Neural cell (in vitro differentiated cells): ENCODE results near the gene NCKAP5.

Source experiments
- CTCF ChIP-seq: fragments of 450-650 bp; IDR thresholded peaks from 2 replicates; pipeline ENCODE4 v1.5.1; 2014; ENCODE audit warnings: antibody characterized with exemption, mild to moderate bottlenecking, moderate library complexity; ENCODE audit not compliant: poor library complexity, severe bottlenecking
- EP300 ChIP-seq: fragments of 450-650 bp; conservative IDR thresholded peaks from 2 replicates; pipeline ENCODE4 v1.6.1; 2014; ENCODE audit warnings: antibody characterized with exemption, mild to moderate bottlenecking, moderate library complexity; ENCODE audit not compliant: poor library complexity, severe bottlenecking
- EZH2 ChIP-seq: fragments of 200-600, 300-800 bp; shearing (Covaris generic), sonication (generic); IDR thresholded peaks from 2 replicates; pipeline ENCODE4 v1.6.1; 2014; ENCODE audit warnings: antibody characterized with exemption, low read length, borderline replicate concordance, mild to moderate bottlenecking; ENCODE audit not compliant: insufficient read depth, poor library complexity, severe bottlenecking
- MXI1 ChIP-seq: fragments of 450-650 bp; conservative IDR thresholded peaks from 2 replicates; pipeline ENCODE4 v1.6.1; 2014; ENCODE audit warnings: antibody characterized with exemption, mild to moderate bottlenecking; ENCODE audit not compliant: poor library complexity, severe bottlenecking
- POLR2AphosphoS5 ChIP-seq: IDR thresholded peaks from 2 replicates; pipeline ENCODE4 v1.6.1; 2012
- REST ChIP-seq: IDR thresholded peaks from 2 replicates; pipeline ENCODE4 v1.6.1; 2012; ENCODE audit warnings: borderline replicate concordance
- SMC3 ChIP-seq: fragments of 450-650 bp; conservative IDR thresholded peaks from 2 replicates; pipeline ENCODE4 v1.6.1; 2014; ENCODE audit warnings: antibody characterized with exemption, mild to moderate bottlenecking, moderate library complexity; ENCODE audit not compliant: poor library complexity
- TAF1 ChIP-seq: IDR thresholded peaks from 2 replicates; pipeline ENCODE4 v1.6.1; 2012; ENCODE audit warnings: low read depth

DNA sequence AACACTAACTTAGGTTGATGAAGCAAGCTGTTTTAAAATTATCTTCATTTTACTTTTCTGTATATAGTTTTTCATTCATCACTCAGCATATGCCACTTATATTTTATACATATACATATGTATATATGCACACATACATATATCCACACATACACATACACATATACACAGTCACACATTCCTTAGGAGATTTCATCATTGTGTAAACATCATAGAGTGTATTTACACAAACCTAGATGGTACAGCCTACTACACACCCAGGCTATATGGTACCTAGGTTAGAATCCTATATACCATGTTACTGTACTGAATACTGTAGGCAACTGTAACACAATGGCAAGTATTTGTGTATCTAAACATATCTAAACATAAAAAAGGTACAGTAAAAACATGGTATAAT, 602.8 kb downstream of the NCKAP5 start:
- TF ChIP-seq REST (no peak), CTCF (no peak), SMC3 (no peak), POLR2AphosphoS5 (no peak), TAF1 (no peak), EP300 (no peak), EZH2 (no peak), MXI1 (no peak)
